ENCODE measurements around the gene MRTFA. TPM values are rescaled to one million over a fixed set of nuclear protein-coding genes. Genes with fewer than 3 reads are reported as not detected.

Gene MRTFA
- polyA plus RNA-seq, 4 donors = 11.9 to 20.0 (median 14.1) TPM

- Histone ChIP-seq H3K36me3 (ENCODE audit: control insufficient read depth in 3 of 3, insufficient read depth in 2 of 3, low read depth in 1 of 3, low read length in 3 of 3) (peaks cover 12 to 81% (median 20%) of the 10 kb centered on the region in 3 donors), H3K27me3 (ENCODE audit: control insufficient read depth in 3 of 3, insufficient read depth in 3 of 3, low read length in 3 of 3) (no peaks in the 10 kb centered on the region), H3K4me1 (ENCODE audit: control insufficient read depth in 3 of 3, insufficient read depth in 2 of 3, low read depth in 1 of 3, low read length in 2 of 3) (no peaks in the 10 kb centered on the region), H3K9me3 (ENCODE audit: control insufficient read depth in 2 of 2, insufficient read depth in 1 of 2, low read depth in 1 of 2, low read length in 1 of 2) (no peaks in the 10 kb centered on the region), H3K27ac (ENCODE audit: low read depth in 1 of 3, low read length in 2 of 3) (no peak overlapping the region), H3K4me3 (ENCODE audit: low read depth in 1 of 3, low read length in 3 of 3) (no peak overlapping the region)
- 91 to 95% (median 92%) methylated on average over 4 to 8 of the region's 8 CpGs for WGBS, 3 donors
- FAIRE-seq (no peak), DNase-seq (no peak)
Observed at GRCh38 chr22:40417041-40417440, 219.5 kb downstream of the MRTFA start.

GRCh38 chr22:40416636-40417035, 219.9 kb downstream of the MRTFA start:
- H3K27ac ChIP-seq (ENCODE audit: low read depth in 1 of 3, low read length in 2 of 3) = no peak overlapping the region
- no peaks in the 10 kb centered on the region for H3K27me3 ChIP-seq (ENCODE audit: control insufficient read depth in 3 of 3, insufficient read depth in 3 of 3, low read length in 3 of 3)
- H3K4me3 ChIP-seq (ENCODE audit: low read depth in 1 of 3, low read length in 3 of 3) = no peak overlapping the region
- no peaks in the 10 kb centered on the region for H3K9me3 ChIP-seq (ENCODE audit: control insufficient read depth in 2 of 2, insufficient read depth in 1 of 2, low read depth in 1 of 2, low read length in 1 of 2)
- no peak for FAIRE-seq
- WGBS, 3 donors = 93 to 97% (median 95%) methylated on average over 11 of the region's 11 CpGs
- no peaks in the 10 kb centered on the region for H3K4me1 ChIP-seq (ENCODE audit: control insufficient read depth in 3 of 3, insufficient read depth in 2 of 3, low read depth in 1 of 3, low read length in 2 of 3)
- no peak for DNase-seq
- peaks cover 12 to 79% (median 20%) of the 10 kb centered on the region in 3 donors for H3K36me3 ChIP-seq (ENCODE audit: control insufficient read depth in 3 of 3, insufficient read depth in 2 of 3, low read depth in 1 of 3, low read length in 3 of 3)

- H3K9me3 ChIP-seq (ENCODE audit: control insufficient read depth in 2 of 2, insufficient read depth in 1 of 2, low read depth in 1 of 2, low read length in 1 of 2) = no peaks in the 10 kb centered on the region
- H3K4me1 ChIP-seq (ENCODE audit: control insufficient read depth in 3 of 3, insufficient read depth in 2 of 3, low read depth in 1 of 3, low read length in 2 of 3) = no peaks in the 10 kb centered on the region
- FAIRE-seq (no peak), DNase-seq (no peak)
- H3K27me3 ChIP-seq (ENCODE audit: control insufficient read depth in 3 of 3, insufficient read depth in 3 of 3, low read length in 3 of 3) = no peaks in the 10 kb centered on the region
- H3K36me3 ChIP-seq (ENCODE audit: control insufficient read depth in 3 of 3, insufficient read depth in 2 of 3, low read depth in 1 of 3, low read length in 3 of 3) = peaks cover 13 to 79% (median 24%) of the 10 kb centered on the region in 3 donors
- no peak overlapping the region for H3K27ac ChIP-seq (ENCODE audit: low read depth in 1 of 3, low read length in 2 of 3)
- 93 to 98% (median 97%) methylated on average over 9 to 10 of the region's 10 CpGs for WGBS, 3 donors
- no peak overlapping the region for H3K4me3 ChIP-seq (ENCODE audit: low read depth in 1 of 3, low read length in 3 of 3)
Observed at GRCh38 chr22:40416267-40416570, 220.3 kb downstream of the MRTFA start.

DNA sequence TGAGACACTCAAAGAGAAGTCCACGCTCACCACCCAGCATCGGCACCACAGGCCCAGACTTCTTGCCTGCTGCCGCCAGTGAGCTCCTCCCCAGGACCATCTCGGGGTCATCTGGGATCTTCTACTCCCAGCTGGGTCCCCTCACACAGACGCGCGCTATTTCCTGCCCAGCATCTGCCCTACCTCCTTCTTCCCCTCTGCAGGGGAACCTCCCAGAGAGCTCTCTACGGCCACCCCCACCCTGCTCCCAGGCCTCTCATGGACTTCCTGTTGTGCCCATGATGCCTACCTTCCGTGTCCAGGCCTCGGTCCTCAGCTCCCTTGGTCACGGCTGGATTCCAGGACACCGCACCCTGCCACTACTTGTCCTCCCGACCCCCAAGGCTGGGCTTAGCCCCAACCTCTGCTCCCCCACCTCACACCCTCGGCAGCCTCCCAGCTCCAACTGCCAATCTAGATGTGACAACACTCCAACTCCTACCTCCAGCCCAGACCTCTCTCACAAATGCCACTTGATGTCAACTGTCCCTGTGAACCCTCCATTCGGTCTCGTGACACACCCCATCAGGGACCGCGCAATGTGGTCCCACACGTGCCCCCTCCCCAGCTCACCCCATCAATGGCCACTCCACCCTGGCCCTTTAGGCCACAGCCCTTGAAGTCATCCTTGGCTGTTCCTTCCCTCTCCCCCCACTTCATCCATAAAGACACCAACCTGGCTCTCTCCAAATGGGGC, 220.8 kb downstream of the MRTFA start:
- WGBS, 3 donors = 57 to 85% (median 79%) methylated on average over 19 of the region's 19 CpGs
- FAIRE-seq = no peak

GRCh38 chr22:40414838-40415505, 221.5 kb downstream of the MRTFA start:
- peak overlapping the region in 1 of 3 donors; percentile 32 for H3K27ac ChIP-seq (ENCODE audit: low read depth in 1 of 3, low read length in 2 of 3)
- FAIRE-seq (no peak), DNase-seq (no peak)
- H3K4me3 ChIP-seq (ENCODE audit: low read depth in 1 of 3, low read length in 3 of 3) = no peak overlapping the region
- H3K9me3 ChIP-seq (ENCODE audit: control insufficient read depth in 2 of 2, insufficient read depth in 1 of 2, low read depth in 1 of 2, low read length in 1 of 2) = no peaks in the 10 kb centered on the region
- 78 to 88% (median 82%) methylated on average over 10 of the region's 10 CpGs for WGBS, 3 donors
- H3K27me3 ChIP-seq (ENCODE audit: control insufficient read depth in 3 of 3, insufficient read depth in 3 of 3, low read length in 3 of 3) = no peaks in the 10 kb centered on the region
- no peaks in the 10 kb centered on the region for H3K4me1 ChIP-seq (ENCODE audit: control insufficient read depth in 3 of 3, insufficient read depth in 2 of 3, low read depth in 1 of 3, low read length in 2 of 3)
- peaks cover 15 to 79% (median 24%) of the 10 kb centered on the region in 3 donors for H3K36me3 ChIP-seq (ENCODE audit: control insufficient read depth in 3 of 3, insufficient read depth in 2 of 3, low read depth in 1 of 3, low read length in 3 of 3)

More for the DNA sequence above, 220.8 kb downstream of the MRTFA start:
- Histone ChIP-seq H3K27ac (ENCODE audit: low read depth in 1 of 3, low read length in 2 of 3) (peak overlapping the region in 1 of 3 donors; percentile 32), H3K36me3 (ENCODE audit: control insufficient read depth in 3 of 3, insufficient read depth in 2 of 3, low read depth in 1 of 3, low read length in 3 of 3) (peaks cover 15 to 79% (median 23%) of the 10 kb centered on the region in 3 donors), H3K4me3 (ENCODE audit: low read depth in 1 of 3, low read length in 3 of 3) (no peak overlapping the region), H3K4me1 (ENCODE audit: control insufficient read depth in 3 of 3, insufficient read depth in 2 of 3, low read depth in 1 of 3, low read length in 2 of 3) (no peaks in the 10 kb centered on the region), H3K9me3 (ENCODE audit: control insufficient read depth in 2 of 2, insufficient read depth in 1 of 2, low read depth in 1 of 2, low read length in 1 of 2) (no peaks in the 10 kb centered on the region), H3K27me3 (ENCODE audit: control insufficient read depth in 3 of 3, insufficient read depth in 3 of 3, low read length in 3 of 3) (no peaks in the 10 kb centered on the region)
- no peak for DNase-seq

DNA sequence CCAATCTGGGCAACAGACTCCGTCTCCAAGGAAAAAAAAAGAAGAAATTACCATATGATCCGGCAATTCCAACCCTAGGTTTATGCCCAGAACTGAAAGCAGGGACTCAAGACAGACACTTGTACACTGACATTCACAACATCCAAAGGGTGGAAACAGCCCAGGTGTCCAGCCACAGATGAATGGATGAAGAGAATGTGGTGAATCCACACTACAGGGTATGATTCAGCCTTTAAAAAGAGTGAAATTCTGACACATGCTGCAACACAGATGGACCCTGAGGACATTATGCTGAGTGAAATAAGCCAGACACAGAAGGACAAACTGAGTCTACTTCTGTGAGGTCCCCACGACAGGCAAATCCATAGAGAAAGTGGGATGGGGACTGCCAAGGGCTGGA, 222.2 kb downstream of the MRTFA start:
- no peaks in the 10 kb centered on the region for H3K27me3 ChIP-seq (ENCODE audit: control insufficient read depth in 3 of 3, insufficient read depth in 3 of 3, low read length in 3 of 3)
- H3K27ac ChIP-seq (ENCODE audit: low read depth in 1 of 3, low read length in 2 of 3) = peak overlapping the region in 1 of 3 donors; percentile 11
- DNase-seq (no peak), FAIRE-seq (no peak)
- H3K9me3 ChIP-seq (ENCODE audit: control insufficient read depth in 2 of 2, insufficient read depth in 1 of 2, low read depth in 1 of 2, low read length in 1 of 2) = no peaks in the 10 kb centered on the region
- H3K4me3 ChIP-seq (ENCODE audit: low read depth in 1 of 3, low read length in 3 of 3) = no peak overlapping the region
- WGBS, 3 donors = 60 to 84% (median 76%) methylated on average over 3 of the region's 3 CpGs
- peaks cover 15 to 79% (median 25%) of the 10 kb centered on the region in 3 donors for H3K36me3 ChIP-seq (ENCODE audit: control insufficient read depth in 3 of 3, insufficient read depth in 2 of 3, low read depth in 1 of 3, low read length in 3 of 3)
- H3K4me1 ChIP-seq (ENCODE audit: control insufficient read depth in 3 of 3, insufficient read depth in 2 of 3, low read depth in 1 of 3, low read length in 2 of 3) = no peaks in the 10 kb centered on the region

GRCh38 chr22:40413873-40414272, 222.6 kb downstream of the MRTFA start:
- FAIRE-seq (no peak), DNase-seq (no peak)
- H3K36me3 ChIP-seq (ENCODE audit: control insufficient read depth in 3 of 3, insufficient read depth in 2 of 3, low read depth in 1 of 3, low read length in 3 of 3) = peaks cover 15 to 79% (median 25%) of the 10 kb centered on the region in 3 donors
- H3K4me1 ChIP-seq (ENCODE audit: control insufficient read depth in 3 of 3, insufficient read depth in 2 of 3, low read depth in 1 of 3, low read length in 2 of 3) = no peaks in the 10 kb centered on the region
- H3K27me3 ChIP-seq (ENCODE audit: control insufficient read depth in 3 of 3, insufficient read depth in 3 of 3, low read length in 3 of 3) = no peaks in the 10 kb centered on the region
- H3K4me3 ChIP-seq (ENCODE audit: low read depth in 1 of 3, low read length in 3 of 3) = no peak overlapping the region
- H3K27ac ChIP-seq (ENCODE audit: low read depth in 1 of 3, low read length in 2 of 3) = no peak overlapping the region
- H3K9me3 ChIP-seq (ENCODE audit: control insufficient read depth in 2 of 2, insufficient read depth in 1 of 2, low read depth in 1 of 2, low read length in 1 of 2) = no peaks in the 10 kb centered on the region
- 73 to 92% (median 88%) methylated on average over 13 of the region's 13 CpGs for WGBS, 3 donors

GRCh38 chr22:40412441-40412840, 224.1 kb downstream of the MRTFA start:
- no peak for FAIRE-seq
- no peak overlapping the region for H3K4me3 ChIP-seq (ENCODE audit: low read depth in 1 of 3, low read length in 3 of 3)
- no peaks in the 10 kb centered on the region for H3K27me3 ChIP-seq (ENCODE audit: control insufficient read depth in 3 of 3, insufficient read depth in 3 of 3, low read length in 3 of 3)
- 80 to 92% (median 86%) methylated on average over 2 of the region's 2 CpGs for WGBS, 3 donors
- H3K4me1 ChIP-seq (ENCODE audit: control insufficient read depth in 3 of 3, insufficient read depth in 2 of 3, low read depth in 1 of 3, low read length in 2 of 3) = no peaks in the 10 kb centered on the region
- peaks cover 13 to 79% (median 31%) of the 10 kb centered on the region in 3 donors for H3K36me3 ChIP-seq (ENCODE audit: control insufficient read depth in 3 of 3, insufficient read depth in 2 of 3, low read depth in 1 of 3, low read length in 3 of 3)
- no peaks in the 10 kb centered on the region for H3K9me3 ChIP-seq (ENCODE audit: control insufficient read depth in 2 of 2, insufficient read depth in 1 of 2, low read depth in 1 of 2, low read length in 1 of 2)
- H3K27ac ChIP-seq (ENCODE audit: low read depth in 1 of 3, low read length in 2 of 3) = no peak overlapping the region
- no peak for DNase-seq

All from small intestine (tissue), 7 donors.